NCI-H2227 treated with DMSO at 0.1 percent for 48 hours (cell line): ENCODE results near the gene TMEM221.

ENCODE experiments used
- DNase-seq: peaks from one replicate; lab custom pipeline; 2025; lab: John Stamatoyannopoulos, UW

Gene TMEM221

GRCh38 chr19:17405250-17406045 lies 43.0 kb downstream of the TMEM221 start, which contains the start of gene BST2:
BST2 (minus strand) TSS chr19:17405630; CDS start chr19:17405575, 55 bp downstream.
- no peak for DNase-seq

- no peak for DNase-seq
Observed at GRCh38 chr19:17404621-17405249, 43.7 kb downstream of the TMEM221 start.

- DNase-seq = no peak
Observed at GRCh38 chr19:17404015-17404414, 44.5 kb downstream of the TMEM221 start.

GRCh38 chr19:17402982-17403855 lies 45.2 kb downstream of the TMEM221 start:
- no peak for DNase-seq

GRCh38 chr19:17401628-17402027 lies 46.8 kb downstream of the TMEM221 start:
- no peak for DNase-seq

GRCh38 chr19:17398902-17399527 lies 49.5 kb downstream of the TMEM221 start:
- DNase-seq = no peak

GRCh38 chr19:17394891-17395415 lies 53.5 kb downstream of the TMEM221 start:
- DNase-seq = no peak

- DNase-seq = no peak
Observed at GRCh38 chr19:17393914-17394313, 54.6 kb downstream of the TMEM221 start, which contains the start of gene CCDC194. CCDC194 (minus strand) TSS chr19:17394196; CDS start chr19:17394158, 38 bp downstream.

GRCh38 chr19:17393002-17393401 lies 55.5 kb downstream of the TMEM221 start:
- DNase-seq = no peak

- no peak for DNase-seq
Observed at GRCh38 chr19:17391371-17392151, 56.9 kb downstream of the TMEM221 start.

- peak; percentile 56 for DNase-seq
Observed at GRCh38 chr19:17390665-17391370, 57.6 kb downstream of the TMEM221 start.

GRCh38 chr19:17389957-17390664 lies 58.4 kb downstream of the TMEM221 start:
- DNase-seq = no peak

GRCh38 chr19:17389288-17389687 lies 59.2 kb downstream of the TMEM221 start:
- no peak for DNase-seq

GRCh38 chr19:17385878-17386611 lies 62.4 kb downstream of the TMEM221 start:
- DNase-seq = peak; percentile 18
